Measurements from ENCODE around the gene FNDC3B.
A peak's percentile ranks its signal among the peaks of the same experiment; 100 is the strongest.

Gene FNDC3B

DNA sequence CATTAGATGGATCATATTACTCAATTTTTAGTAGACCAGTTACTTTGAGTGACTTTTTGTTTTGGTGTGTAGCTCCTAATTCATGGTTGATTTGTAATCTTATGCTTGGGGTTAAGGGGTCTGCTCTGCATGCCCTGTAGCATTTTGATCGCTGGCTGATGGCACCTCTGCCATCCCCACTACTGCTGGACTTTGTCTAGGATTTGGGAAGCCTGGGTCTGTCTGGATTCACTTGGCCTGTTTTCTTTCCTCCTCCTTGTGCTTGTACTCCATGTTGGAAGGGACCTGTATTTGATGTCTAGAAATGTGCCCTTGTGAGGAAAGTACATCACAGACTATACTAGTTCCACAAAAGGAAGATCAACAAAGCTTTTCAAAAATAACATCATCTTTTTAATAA is 154.1 kb downstream of the FNDC3B start:
- DNase-seq: no peak

DNA sequence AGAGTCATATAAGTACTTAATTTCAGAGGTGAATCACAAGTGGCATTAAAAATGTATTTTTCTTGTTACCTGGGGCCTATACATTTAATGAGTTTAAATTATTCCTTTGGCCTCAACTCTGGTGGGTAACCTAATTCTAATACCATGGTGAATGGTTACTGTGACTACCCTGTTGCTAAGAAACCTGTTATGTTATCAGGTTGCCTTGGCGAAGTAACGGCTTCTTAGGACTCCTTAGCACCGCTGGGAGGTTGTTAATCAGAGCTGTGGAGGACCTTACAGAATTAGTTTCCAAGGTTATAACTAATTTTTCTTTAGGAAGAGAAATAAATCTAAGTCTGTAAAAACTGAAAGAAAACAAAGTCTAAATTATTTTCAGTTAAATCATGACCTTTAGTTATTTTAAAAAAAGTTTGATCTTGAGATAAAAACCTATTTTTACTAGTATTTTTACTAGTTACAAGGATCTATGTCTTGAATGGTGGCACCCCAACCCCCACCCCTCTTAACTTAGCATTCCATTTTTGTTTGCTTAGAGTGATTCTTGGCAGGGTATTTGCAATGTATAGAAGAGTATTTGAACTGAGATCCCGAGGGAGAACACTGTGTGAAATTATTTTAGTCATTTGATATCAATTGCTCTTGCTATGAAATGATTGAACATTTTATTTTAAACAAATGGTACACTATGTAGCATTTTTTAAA is 155.5 kb downstream of the FNDC3B start:
- no peak for DNase-seq

DNA sequence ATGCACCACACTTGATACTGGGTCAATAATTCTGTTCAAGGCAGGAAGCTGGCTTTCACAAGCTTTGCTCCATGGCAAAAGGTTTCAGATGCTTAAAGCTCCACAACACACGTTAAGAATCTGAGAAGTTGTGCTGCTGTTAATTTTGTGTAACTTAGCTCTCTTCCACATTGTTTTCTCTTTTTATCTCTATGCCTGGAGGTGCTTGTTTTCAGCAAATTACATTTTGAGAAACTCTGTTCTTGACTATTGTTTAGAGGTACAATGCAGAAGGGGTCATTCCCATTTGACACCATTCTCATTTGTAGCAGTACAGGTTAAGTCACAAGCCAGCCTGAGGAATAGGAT is 156.0 kb downstream of the FNDC3B start:
- no peak for DNase-seq

DNA sequence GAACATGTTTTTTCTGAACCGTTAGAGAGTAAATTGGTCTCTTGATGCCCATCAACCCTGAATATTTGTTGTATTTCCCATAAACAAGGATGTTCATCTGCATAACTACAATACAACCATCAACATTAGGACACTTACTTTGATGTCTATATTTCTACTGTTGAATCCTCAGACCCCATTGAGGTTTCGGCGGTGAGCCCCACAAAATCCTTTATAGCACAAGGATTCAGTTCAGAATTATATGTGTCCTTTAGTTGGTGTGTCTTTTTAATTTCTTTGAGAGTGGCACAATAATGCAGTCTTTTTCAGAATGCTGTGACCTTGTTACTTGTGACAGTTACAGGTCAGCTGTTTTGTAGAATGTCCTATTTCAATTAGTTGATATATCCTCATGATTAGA is 158.0 kb downstream of the FNDC3B start:
- no peak for DNase-seq

DNA sequence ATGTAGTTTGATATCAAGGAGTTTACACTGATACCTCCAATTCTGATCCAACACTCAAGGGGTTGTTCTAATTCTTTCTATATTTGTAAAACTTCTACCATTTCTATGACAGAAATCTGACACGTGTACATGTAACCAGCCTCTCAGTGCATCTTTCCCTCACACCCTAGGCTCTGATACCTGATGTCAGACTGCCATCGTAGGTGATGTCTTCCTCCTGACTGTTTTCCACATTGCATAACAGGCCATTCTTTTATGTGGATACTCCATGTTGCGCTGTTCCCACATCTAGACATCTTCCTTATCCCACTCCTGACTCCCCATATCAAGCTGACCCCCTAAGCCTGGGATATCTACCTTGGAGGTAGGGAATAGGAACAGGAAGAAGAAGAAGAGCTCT is 159.1 kb downstream of the FNDC3B start:
- DNase-seq: no peak

DNA sequence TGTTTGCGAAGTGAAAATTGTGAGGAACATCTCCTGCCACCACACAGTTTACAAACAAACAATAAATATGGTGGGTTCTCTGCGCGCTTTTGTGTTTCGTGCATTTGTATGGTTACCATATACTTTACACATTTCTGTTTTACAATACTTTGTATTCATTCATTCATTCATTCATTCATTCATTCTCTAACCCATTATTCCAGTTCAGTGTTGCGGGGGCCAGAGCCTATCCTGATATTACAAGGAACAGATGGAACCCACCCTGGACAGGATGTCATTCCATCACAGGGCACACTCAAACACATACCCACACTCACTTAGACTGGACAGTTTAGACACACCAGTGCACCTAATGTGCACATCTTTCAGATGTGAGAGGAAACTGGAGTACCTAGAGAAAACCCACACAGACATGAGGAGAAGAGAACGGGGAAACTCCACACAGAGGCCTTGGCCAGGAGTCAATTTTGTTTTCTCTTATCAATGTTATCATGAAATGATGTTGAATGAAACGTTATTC is 160.5 kb downstream of the FNDC3B start:
- no peak for DNase-seq

DNA sequence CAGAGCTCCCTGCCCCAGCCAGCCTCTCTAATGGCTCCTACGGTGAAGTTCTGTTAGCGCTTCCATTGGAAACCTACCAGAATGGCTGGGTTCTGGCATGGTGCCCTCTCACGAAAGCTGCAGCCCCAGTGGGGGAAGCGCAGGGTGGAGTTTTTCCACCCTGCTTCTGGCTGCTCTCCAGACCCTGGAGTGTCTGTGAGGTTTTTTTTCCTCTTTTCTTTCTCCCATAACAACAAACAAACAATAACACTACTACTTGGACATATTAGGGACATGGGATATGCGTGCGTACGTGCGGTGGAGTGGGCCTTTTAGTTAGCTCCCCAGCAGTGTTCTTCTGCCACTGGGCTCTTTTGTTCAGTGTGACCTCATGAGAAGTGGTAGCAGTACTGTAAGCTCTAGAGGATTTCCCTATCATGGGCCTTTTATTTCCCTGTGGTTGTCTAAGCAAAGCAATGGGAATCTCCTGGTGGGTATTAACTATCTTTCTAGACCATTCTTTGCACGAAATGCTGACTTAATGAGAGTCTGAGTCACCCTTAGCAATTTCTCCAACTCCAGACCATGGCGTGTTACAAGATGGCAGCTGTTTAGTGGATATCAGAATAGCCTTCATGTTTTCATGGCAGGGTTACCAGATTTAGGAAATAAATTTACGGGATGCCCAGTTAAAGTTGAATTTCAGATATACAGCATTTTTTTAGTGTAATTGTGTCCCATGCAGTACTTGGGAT is 161.9 kb downstream of the FNDC3B start:
- peak; percentile 61 to 78 (median 68) for DNase-seq

DNA sequence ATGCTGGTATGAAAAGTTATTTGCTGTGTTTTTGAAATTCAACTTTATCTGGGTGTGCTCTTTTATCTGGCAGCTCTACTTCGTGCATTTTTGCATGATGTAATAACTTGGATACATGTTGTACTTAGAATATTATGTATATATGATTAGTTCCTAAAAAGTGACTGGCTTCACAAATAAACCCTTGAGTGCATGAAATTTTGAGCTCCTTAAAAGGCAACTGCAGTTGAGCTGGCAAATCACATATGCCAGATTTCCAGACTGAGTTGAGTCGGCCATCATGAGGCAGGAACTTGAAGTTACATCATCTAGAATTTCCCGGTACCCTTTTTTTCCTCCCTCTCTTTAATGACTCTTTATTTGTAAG is 162.5 kb downstream of the FNDC3B start:
- peak; percentile 54 to 75 (median 72) for DNase-seq

DNA sequence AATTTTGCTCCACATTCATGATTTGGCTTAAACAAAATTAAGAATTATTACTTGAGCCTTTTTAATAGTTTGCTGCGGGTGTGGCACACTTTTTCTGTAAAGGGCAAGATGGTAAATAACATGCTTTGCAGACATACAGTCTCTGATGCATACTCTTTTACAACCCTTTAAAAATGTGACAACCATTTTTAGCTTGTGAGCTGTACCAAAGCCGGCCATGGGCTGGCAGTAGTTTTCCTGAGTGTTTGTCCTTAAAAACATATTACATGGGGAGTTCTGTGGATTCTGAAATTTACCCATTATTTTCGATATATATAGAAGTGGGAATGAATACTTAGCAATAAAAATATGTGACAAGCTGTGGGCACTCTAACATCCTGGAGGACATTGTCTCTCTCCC is 163.4 kb downstream of the FNDC3B start:
- no peak for DNase-seq

DNA sequence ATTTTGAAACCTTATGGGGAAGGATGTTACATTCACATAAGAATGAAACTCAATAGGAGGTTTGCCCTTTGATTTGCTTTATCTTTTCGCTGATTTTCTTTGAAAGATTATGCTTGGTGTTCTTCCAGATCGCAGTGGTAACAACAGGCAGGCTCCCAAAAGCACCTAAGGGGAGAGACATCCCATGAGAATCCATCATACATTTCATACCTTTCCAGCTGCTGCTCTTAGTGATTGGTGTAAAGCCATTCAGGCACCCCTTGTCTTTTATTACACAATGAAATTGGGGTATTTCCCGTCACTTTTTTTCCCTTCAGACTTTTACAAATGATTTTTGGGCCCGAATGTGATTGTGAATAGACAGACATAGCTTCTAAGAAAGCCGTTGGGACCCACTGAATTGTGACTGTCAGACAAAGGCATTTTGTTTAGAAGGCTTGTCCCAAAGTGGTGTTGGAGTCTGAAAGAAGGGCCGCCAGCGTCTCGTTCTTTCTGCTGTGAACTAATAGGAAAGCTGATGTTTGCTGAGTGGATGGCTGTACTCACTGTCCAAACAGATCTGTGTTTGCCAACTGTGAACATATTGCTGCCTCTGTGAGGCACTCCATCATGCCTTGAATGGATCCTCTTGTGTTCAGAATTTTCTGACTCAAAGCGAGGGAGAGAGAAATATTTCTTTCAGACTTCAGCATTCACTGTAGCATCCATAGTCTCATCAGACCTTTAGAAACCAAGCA is 164.3 kb downstream of the FNDC3B start:
- DNase-seq: no peak

DNA sequence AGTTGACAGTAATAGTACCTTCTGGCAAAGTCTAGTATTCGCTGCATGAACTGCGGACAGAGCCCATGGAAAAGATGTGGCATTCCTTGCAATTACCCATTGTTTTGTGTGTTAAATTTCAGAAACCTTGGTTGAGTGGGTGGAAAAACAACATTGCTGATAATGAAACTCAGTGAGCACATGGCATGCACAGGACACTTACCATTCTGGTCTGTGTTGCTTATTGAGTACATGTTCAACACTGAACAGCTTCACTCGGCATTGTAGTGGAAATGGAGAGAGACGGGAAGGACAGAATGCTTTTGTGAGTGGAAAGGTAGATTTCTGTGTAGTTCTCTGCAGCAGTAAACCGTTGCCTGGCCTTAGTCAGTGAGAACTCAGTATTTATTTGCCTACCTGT is 165.3 kb downstream of the FNDC3B start:
- DNase-seq: no peak

DNA sequence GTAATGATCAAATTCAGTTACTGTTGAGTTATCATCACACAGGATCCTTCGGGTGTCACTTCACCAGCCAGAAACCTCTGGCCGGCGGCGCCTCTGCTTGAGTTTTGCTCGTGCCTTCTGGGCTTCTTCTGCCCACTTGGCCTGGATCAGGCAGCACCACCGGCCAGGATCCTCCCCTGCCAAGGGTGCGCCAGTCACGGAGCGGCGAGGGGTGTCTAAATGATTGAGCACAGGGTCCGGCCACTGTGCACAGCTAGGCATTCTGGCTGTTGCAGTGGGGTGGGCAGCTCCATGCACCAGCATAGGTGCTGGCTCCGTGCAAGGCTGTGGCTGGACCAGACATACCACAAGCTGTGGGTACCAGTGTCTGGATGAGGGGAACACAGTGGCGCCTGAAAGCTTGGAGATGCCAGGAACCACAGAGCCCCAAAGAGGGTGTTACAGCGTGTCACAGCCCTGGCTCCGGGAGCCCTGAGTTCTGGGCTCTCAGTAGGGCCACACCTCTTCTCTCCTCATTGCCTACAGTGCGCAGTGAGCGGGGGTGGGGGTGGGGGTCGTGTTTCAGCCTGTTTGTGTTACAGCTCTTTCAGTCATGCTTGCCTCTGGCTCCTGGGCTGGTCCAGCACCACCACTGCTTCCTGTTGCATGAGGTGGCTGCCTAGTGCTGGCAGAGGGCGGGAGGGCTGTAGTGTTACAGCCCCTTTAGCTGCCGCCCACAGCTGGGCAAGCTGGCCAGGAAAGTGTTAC is 169.4 kb downstream of the FNDC3B start:
- DNase-seq: peak in 3 of 4 experiments; percentile 16 to 40 (median 36)

DNA sequence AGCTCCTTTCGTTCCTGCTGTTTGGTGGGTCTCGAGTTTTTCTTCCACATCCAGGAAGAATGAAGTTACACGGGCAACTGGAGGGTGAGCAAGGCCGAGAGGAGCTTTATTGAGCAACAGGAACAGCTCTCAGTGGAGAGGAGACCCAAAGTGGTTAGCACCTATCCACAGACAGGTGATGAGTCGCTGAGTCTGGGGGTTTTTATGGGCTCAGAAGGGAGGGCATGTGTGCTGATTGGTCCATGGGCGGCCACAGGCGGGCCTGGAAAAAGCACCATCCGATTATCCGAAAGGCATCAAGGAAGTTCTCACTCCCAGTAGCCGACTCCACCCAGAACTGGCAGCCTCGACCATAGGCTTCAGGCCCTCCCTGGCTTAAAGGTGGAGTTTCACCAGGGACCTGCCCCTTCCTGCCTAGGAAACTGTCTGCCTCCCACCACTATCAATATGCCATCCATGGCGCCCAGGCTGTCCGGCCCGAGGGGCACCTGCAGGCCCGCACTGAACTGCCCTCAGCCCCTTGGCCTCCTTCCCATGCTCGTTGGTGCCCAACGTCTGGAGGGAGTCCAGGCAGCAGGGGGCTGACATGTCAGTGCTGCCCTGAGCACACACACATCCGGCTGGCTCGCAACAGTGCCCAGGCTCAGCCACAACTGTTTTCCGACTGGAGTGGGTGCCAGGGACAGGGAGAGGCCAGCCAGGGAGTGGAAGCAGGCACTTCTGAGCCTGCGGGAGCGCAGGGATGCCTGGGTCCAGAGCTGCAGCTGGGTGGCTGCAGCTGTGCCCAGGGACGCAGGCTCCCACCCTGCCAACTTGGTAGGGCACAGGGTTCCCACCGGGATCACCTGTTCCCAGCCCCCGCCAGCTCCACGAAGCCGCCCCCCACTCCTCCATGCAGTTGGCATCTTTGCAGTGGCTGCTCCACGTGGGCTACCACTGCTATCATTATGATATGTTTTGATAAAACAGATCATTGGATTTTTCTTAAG is 170.2 kb downstream of the FNDC3B start:
- no peak for DNase-seq

DNA sequence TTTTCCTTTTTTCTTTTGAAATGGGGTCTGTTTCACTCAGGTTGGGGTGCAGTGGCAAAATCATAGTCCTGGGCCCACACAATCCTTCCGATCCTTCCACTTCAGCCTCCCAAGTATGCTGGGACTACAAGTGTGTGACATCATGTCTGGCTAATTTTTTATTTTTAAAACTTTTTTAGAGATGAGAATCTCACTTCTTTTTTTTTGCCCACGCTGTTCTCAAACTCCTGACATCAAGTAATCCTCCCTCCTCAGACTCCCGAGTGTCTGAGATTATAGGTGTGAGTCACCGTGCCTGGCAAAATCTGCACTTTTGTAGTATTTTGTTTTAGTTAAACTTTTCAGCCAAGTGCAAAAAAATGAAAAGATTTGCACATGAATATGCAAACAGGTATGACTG is 171.0 kb downstream of the FNDC3B start:
- DNase-seq: peak; percentile 29 to 77 (median 59)

DNA sequence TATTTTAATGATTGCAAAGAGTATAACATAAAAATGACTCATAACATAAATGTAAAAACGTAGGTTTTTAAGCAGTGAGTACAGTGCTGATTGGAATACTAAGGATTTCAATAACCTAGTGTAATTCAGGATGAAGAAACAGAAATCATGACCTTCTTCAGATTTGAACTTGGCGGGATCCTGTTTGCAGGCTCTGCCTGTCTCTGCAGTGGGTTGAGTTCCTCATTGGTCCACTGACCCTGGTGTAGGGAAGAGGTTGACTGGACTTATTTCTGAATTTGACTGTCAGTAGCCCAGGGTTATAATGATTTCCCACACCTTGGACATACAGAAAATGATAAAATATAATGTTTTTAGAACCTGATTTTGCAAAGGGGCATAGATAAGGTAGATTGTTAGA is 171.7 kb downstream of the FNDC3B start:
- DNase-seq: peak; percentile 43 to 74 (median 64)

DNA sequence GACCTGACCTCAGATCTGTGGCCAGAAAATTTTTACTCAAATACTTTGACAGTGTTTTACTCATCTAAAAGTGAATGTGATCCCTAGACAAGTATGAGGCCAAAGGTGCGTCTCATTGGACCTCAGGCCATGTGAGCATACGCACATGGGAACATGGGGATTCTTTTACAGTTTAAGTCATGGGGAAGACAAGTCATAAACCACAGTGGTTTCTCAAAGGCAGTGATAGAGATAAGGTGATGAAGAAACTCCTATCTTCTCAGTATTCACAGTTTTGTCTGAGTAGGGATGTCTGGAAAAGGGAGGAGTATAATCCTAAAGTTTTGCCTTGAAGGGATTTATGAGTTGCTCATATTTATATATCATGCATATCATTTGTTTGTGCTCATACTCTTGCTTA is 173.8 kb downstream of the FNDC3B start:
- peak in 1 of 4 experiments; percentile 11 for DNase-seq

DNA sequence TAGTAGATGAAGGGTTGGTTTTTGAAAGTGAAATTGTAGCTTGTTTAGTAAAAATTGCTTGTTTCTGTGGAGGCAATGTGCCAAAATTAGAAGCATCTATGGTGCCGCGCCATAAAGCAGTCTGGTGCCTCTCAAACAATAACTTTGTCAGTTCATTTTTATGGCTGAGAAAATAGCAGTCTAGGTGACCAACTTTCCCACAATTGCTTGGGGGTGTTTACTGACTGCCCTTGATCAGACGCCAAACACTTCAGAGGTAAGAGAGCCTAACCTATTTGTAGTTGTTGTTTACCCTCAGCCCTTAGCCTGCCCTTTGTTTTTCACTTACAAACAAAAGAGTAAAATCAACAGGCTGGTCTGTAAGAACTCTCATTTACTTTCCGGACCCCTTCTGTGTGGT is 174.5 kb downstream of the FNDC3B start:
- no peak for DNase-seq

DNA sequence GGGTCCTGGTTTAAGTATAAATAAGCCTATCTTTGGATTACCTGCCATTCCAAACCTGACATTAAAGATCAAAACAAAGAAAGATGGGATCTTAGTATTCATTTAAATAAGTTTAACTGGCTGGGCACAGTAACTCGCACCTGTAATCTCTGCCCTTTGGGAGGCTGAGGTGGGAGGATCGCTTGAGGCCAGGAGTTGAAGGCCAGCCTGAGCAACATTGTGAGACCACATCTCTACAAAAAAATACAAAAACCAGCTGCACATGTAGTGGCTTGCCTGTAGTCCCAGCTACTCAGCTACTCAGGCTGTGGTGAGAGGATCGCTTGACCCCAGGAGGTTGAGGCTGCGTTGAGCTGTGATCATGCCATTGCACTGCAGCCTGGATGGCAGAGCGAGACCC is 176.9 kb downstream of the FNDC3B start:
- no peak for DNase-seq

DNA sequence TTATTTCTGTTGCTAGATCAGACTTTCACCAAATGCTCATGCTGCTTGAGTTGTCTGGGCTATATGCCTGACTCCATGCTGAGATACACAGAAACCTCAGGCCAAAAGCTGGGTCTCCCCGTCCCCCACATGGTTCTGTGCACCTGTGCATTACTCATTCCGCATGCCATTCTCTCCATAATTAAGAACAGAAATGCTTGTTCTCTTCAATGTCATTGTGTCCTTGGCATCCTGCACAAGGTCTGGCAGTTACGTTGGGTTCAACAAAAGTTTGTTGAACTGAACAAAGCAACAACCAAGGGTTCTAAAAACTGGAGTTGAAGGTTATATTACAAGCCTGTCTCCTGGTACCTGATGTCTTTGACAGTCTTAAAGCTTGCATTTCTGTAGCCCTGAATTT is 177.5 kb downstream of the FNDC3B start:
- no peak for DNase-seq

DNA sequence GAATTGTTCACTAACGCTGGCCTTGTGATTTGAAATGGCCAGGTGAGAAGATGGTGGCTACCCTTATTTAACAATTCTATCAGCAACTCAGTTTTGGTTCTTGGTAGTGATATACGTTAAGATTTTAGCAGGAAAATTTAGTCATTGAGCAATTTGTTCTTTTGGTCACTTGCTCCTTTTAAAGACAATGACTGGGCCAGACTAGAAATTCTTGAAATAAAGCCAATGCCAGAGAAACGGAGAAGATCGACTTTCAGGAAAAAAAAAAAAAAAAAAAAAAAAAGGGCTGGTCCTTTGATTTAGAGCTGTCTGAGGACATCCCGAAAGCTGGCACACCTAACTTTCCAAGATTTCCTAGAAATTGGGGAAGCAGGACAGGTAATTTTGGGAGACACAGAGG is 178.5 kb downstream of the FNDC3B start:
- DNase-seq: no peak

Data from suppressor macrophage (primary cell).